HEK293T (cell line): Measurements from ENCODE around the gene FSCN2.
A peak's percentile ranks its signal among the peaks of the same experiment; 100 is the strongest.

Source experiments
- CTCF ChIA-PET: fragments of 350-600 bp; formaldehyde crosslinking; extraction: SDS; loops from one replicate; lab custom pipeline; 2021; ENCODE audit warnings: antibody characterized with exemption, inconsistent platforms; lab: Yijun Ruan, JAX
- POLR2A ChIA-PET: fragments of 350-600 bp; formaldehyde crosslinking; extraction: SDS; loops from one replicate; lab custom pipeline; 2020; ENCODE audit warnings: antibody characterized with exemption, inconsistent platforms; lab: Yijun Ruan, JAX
- DNase-seq: peaks from one replicate; pipeline ENCODE4 v3.0.0; 2012; ENCODE audit warnings: mixed read lengths; ENCODE audit errors: extremely low spot score
- ARNT ChIP-seq: fragments of 450-650 bp; IDR thresholded peaks from 2 replicates; pipeline ENCODE4 v1.6.1; 2017; ENCODE audit warnings: mild to moderate bottlenecking
- BHLHE40 ChIP-seq: fragments of 450-650 bp; IDR thresholded peaks from 2 replicates; pipeline ENCODE4 v1.6.1; 2016; ENCODE audit warnings: mild to moderate bottlenecking, moderate library complexity, borderline replicate concordance
- CTBP1 ChIP-seq: fragments of 450-650 bp; IDR thresholded peaks from 2 replicates; pipeline ENCODE4 v1.6.1; 2016; ENCODE audit warnings: borderline replicate concordance
- ELF4 ChIP-seq: fragments of 450-650 bp; IDR thresholded peaks from 2 replicates; pipeline ENCODE4 v1.6.1; 2017; ENCODE audit warnings: antibody characterized with exemption
- FOXA1 ChIP-seq: fragments of 450-650 bp; IDR thresholded peaks from 2 replicates; pipeline ENCODE4 v1.6.1; 2016; ENCODE audit warnings: mild to moderate bottlenecking
- FOXK2 ChIP-seq: fragments of 450-650 bp; IDR thresholded peaks from 2 replicates; pipeline ENCODE4 v1.6.1; 2016; ENCODE audit warnings: mild to moderate bottlenecking
- FOXM1 ChIP-seq: fragments of 450-650 bp; IDR thresholded peaks from 2 replicates; pipeline ENCODE4 v1.6.1; 2017; ENCODE audit warnings: mild to moderate bottlenecking, borderline replicate concordance
- HDGF ChIP-seq: fragments of 450-650 bp; IDR thresholded peaks from 2 replicates; pipeline ENCODE4 v1.6.1; 2017; ENCODE audit warnings: antibody characterized with exemption, borderline replicate concordance
- L3MBTL2 ChIP-seq: fragments of 450-650 bp; conservative IDR thresholded peaks from 2 replicates; pipeline ENCODE4 v1.6.1; 2016; ENCODE audit warnings: mild to moderate bottlenecking
- LEF1 ChIP-seq: fragments of 450-650 bp; IDR thresholded peaks from 2 replicates; pipeline ENCODE4 v1.6.1; 2017; ENCODE audit warnings: mild to moderate bottlenecking, borderline replicate concordance
- NFRKB ChIP-seq: fragments of 450-650 bp; IDR thresholded peaks from 2 replicates; pipeline ENCODE4 v1.6.1; 2016; ENCODE audit warnings: mild to moderate bottlenecking, moderate library complexity
- SP1 ChIP-seq: fragments of 450-650 bp; IDR thresholded peaks from 2 replicates; pipeline ENCODE4 v1.6.1; 2017
- SUZ12 ChIP-seq: fragments of 450-650 bp; IDR thresholded peaks from 2 replicates; pipeline ENCODE4 v1.6.1; 2016; ENCODE audit warnings: mild to moderate bottlenecking
- TARDBP ChIP-seq: fragments of 450-650 bp; IDR thresholded peaks from 2 replicates; pipeline ENCODE4 v1.6.1; 2016
- ZNF384 ChIP-seq: fragments of 450-650 bp; IDR thresholded peaks from 2 replicates; pipeline ENCODE4 v1.6.1; 2016
- TF ChIP-seq, protein P1 (sequence below): fragments of 450-650 bp; IDR thresholded peaks from 2 replicates; pipeline ENCODE4 v1.6.1; 2016

FSCN2 gene

DNA sequence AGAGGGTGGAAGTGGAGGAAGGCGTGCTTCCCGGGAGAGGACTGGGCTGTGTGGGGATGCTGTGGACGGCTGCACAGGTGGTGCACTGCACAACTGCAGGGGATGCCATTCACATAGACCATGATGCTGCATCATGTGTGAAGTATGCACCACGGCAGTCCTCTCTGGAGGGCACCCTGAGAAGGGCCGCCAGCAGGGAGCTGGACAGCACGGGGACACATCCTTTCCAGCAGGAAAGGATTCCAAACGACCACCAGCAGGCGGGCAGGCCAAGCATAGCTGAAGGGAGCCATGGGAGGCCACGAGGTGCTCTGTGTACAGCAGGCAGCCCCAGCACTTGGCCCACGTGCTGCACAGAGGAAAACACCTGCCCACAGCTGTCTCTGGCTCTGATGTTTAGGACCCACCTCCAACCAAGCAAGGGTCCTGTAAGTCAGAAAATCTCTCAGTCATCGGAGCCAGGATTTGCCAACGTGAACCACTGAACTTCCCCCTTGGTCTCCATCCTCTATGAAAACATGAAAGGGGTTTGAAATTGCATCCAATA, 25.6 kb upstream of the FSCN2 start:
- CTCF ChIA-PET = no interaction called here
- POLR2A ChIA-PET = no interaction called here

GRCh38 chr17:81503619-81504018, 24.6 kb upstream of the FSCN2 start:
- no peak for DNase-seq
- TF ChIP-seq LEF1 (no peak), SUZ12 (no peak), ARNT (no peak), ZNF384 (no peak), HDGF (no peak), BHLHE40 (no peak)
- ChIA-PET POLR2A (no interaction called here), CTCF (no interaction called here)

More for the DNA sequence above, 25.6 kb upstream of the FSCN2 start:
- TF ChIP-seq L3MBTL2 (no peak), SP1 (no peak), BHLHE40 (no peak), LEF1 (no peak), ELF4 (no peak), TARDBP (no peak), NFRKB (no peak), CTBP1 (no peak), FOXM1 (no peak)
- no peak for DNase-seq

DNA sequence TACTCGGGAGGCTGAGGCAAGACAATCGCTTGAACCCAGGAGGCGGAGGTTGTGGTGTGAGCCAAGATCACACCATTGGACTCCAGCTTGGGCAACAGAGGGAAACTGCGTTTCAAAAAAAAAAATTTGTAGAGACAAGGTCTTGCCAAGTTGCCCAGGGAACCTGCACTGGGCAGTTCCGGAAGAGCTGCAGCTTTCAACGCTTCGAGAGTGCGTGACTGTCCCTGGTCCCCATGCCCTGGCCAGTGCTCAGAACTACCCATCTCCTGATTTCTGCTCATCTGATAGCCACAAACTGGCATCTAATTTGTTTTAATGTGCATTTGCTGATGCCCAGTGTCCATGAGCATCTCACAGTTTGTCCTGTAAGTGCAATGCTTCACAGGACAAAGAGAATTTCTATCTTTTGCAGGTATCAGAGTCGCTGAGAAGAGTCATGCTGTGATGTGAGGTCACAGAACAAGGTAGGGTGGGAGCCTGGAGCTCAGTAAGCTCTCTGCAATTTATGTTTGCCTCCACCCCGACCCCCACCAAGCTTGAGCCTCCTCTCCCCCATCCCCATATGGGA, 19.5 kb upstream of the FSCN2 start:
- TF ChIP-seq HDGF = no peak
- no peak for TF ChIP-seq LEF1
- no peak for TF ChIP-seq SUZ12
- no peak for TF ChIP-seq FOXM1
- TF ChIP-seq, protein P1, sequence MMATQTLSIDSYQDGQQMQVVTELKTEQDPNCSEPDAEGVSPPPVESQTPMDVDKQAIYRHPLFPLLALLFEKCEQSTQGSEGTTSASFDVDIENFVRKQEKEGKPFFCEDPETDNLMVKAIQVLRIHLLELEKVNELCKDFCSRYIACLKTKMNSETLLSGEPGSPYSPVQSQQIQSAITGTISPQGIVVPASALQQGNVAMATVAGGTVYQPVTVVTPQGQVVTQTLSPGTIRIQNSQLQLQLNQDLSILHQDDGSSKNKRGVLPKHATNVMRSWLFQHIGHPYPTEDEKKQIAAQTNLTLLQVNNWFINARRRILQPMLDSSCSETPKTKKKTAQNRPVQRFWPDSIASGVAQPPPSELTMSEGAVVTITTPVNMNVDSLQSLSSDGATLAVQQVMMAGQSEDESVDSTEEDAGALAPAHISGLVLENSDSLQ = no peak
- peak; percentile 53; the same call in 1 of the 2 replicates for TF ChIP-seq NFRKB
- TF ChIP-seq TARDBP = no peak
- no peak for TF ChIP-seq ZNF384
- TF ChIP-seq L3MBTL2 = 0 out of 2 replicates have a peak, but pooled peaks have one; percentile 12
- no peak for TF ChIP-seq CTBP1
- no peak for TF ChIP-seq BHLHE40
- no peak for TF ChIP-seq FOXA1
- no peak for TF ChIP-seq SP1
- no peak for TF ChIP-seq FOXK2
- TF ChIP-seq ELF4 = peak; percentile 12; the same call in 1 of the 2 replicates
- no peak for TF ChIP-seq ARNT
- POLR2A ChIA-PET = interaction anchor here (0.7 to 2.6 kb wide), 9 partner anchors 8 to 111 kb away, joined by 3 to 16 read pairs (median 6); no protein-coding TSS in a partner anchor
- CTCF ChIA-PET = interaction anchor here (0.6 kb wide), 1 partner anchor 35 kb away, joined by 5 read pairs; no protein-coding TSS in a partner anchor

GRCh38 chr17:81509207-81509971, 18.8 kb upstream of the FSCN2 start:
- no peak for DNase-seq
- POLR2A ChIA-PET = interaction anchor here (0.7 to 2.6 kb wide), 7 partner anchors 9 to 112 kb away, joined by 3 to 16 read pairs (median 6); no protein-coding TSS in a partner anchor
- TF ChIP-seq FOXA1 = no peak
- TF ChIP-seq L3MBTL2 = peak; percentile 16
- CTCF ChIA-PET = interaction anchor here (0.6 kb wide), 1 partner anchor 34 kb away, joined by 5 read pairs; no protein-coding TSS in a partner anchor

More for the DNA sequence above, 19.5 kb upstream of the FSCN2 start:
- no peak for DNase-seq

GRCh38 chr17:81509972-81510784, 18.0 kb upstream of the FSCN2 start:
- ChIA-PET POLR2A (interaction anchor here (0.8 to 3.2 kb wide), 10 partner anchors 10 to 271 kb away, joined by 3 to 18 read pairs (median 6); partner anchors contain the start of genes BAHCC1, FAAP100 and NDUFAF8), CTCF (interaction anchor here (1.0 to 1.2 kb wide), 2 partner anchors 25 to 113 kb away, joined by 3 to 6 read pairs; no protein-coding TSS in a partner anchor)
- DNase-seq = no peak
- TF ChIP-seq FOXK2 (no peak), ARNT (no peak), FOXM1 (no peak), HDGF (no peak), L3MBTL2 (no peak), NFRKB (no peak), SP1 (no peak), SUZ12 (no peak), LEF1 (no peak), ZNF384 (no peak), FOXA1 (no peak), ELF4 (no peak), TARDBP (no peak), BHLHE40 (no peak), CTBP1 (no peak)
- TF ChIP-seq, protein P1 = no peak
